Breast epithelium (tissue), 4 donors: Measurements from ENCODE around the gene PDE1C. TPM values are rescaled to one million over a fixed set of nuclear protein-coding genes. Genes with fewer than 3 reads are reported as not detected.

Experiments
- DNase-seq, 2 donors: peaks; one replicate each; pipeline ENCODE4 v3.0.0-alpha.2; 2019; ENCODE audit warnings: low spot score in 2 of 2
- H3K27ac ChIP-seq, 2 donors: fragments of 200-600 bp; sonication (generic) in 1 of 2; one replicate each; pipeline ENCODE4 v1.5.1; 2016 to 2019; ENCODE audit warnings: mild to moderate bottlenecking in 1 of 2
- H3K27me3 ChIP-seq, 2 donors: fragments of 200-600 bp; sonication (generic) in 1 of 2; one replicate each; pipeline versions ENCODE4 v1.5.1 to v1.6.0; 2017 to 2019; ENCODE audit warnings: control low read depth in 1 of 2, mild to moderate bottlenecking in 1 of 2
- H3K36me3 ChIP-seq: fragments of 200-600 bp; one replicate; pipeline ENCODE4 v1.5.1; 2019
- H3K4me1 ChIP-seq, 2 donors: fragments of 200-600 bp; sonication (generic); one replicate each; pipeline ENCODE4 v1.5.1; 2016 to 2019; ENCODE audit warnings: control low read depth in 1 of 2
- H3K4me3 ChIP-seq, 3 donors: fragments of 200-600 bp; sonication (generic); 1 replicate in 2 of 3; 2 replicates in 1 of 3; pipeline ENCODE4 v1.5.1; 2016 to 2019; ENCODE audit warnings: mild to moderate bottlenecking in 3 of 3, moderate library complexity in 2 of 3
- H3K9me3 ChIP-seq, 2 donors: fragments of 200-600 bp; sonication (generic) in 1 of 2; one replicate each; pipeline ENCODE4 v1.5.1; 2016 to 2019; ENCODE audit warnings: control low read depth in 1 of 2
- POLR2A ChIP-seq: fragments of 450-650 bp; IDR thresholded peaks from one replicate; pipeline ENCODE4 v1.6.1; 2016; ENCODE audit warnings: antibody characterized with exemption, mild to moderate bottlenecking, moderate library complexity
- POLR2AphosphoS5 ChIP-seq, 3 donors: sonication (generic); formaldehyde crosslinking; IDR thresholded peaks; one replicate each; pipeline ENCODE4 v1.6.1; 2017; ENCODE audit warnings: antibody characterized with exemption in 3 of 3
- intact Hi-C: fragments of 100-400 bp; cut with DNase I; formaldehyde crosslinking; loops from one replicate; pipeline ENCODE4 v1.15.1; 2023; ENCODE audit warnings: low total_unique reads
- total RNA-seq, 3 donors: library from RNA; depleted of rRNA; stranded (reverse); fragments of >200 nt; gene quantifications; one replicate each; pipeline ENCODE4 v1.1.0, GENCODE V29; 2016
- TF ChIP-seq, protein P1 (sequence below), 3 donors: fragments of 450-650 bp; IDR thresholded peaks; one replicate each; pipeline ENCODE4 v1.5.1; 2016 to 2017; ENCODE audit warnings: antibody characterized with exemption in 3 of 3, mild to moderate bottlenecking in 3 of 3, moderate library complexity in 3 of 3

The PDE1C gene
- total RNA-seq, 3 donors from 2014 or later, result 3.2 to 30.1 (median 18.7) TPM

- TF ChIP-seq POLR2A, result no peak
- TF ChIP-seq, protein P1, sequence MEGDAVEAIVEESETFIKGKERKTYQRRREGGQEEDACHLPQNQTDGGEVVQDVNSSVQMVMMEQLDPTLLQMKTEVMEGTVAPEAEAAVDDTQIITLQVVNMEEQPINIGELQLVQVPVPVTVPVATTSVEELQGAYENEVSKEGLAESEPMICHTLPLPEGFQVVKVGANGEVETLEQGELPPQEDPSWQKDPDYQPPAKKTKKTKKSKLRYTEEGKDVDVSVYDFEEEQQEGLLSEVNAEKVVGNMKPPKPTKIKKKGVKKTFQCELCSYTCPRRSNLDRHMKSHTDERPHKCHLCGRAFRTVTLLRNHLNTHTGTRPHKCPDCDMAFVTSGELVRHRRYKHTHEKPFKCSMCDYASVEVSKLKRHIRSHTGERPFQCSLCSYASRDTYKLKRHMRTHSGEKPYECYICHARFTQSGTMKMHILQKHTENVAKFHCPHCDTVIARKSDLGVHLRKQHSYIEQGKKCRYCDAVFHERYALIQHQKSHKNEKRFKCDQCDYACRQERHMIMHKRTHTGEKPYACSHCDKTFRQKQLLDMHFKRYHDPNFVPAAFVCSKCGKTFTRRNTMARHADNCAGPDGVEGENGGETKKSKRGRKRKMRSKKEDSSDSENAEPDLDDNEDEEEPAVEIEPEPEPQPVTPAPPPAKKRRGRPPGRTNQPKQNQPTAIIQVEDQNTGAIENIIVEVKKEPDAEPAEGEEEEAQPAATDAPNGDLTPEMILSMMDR (IDR thresholded peaks at IDR 0.05), result peak in 1 of 3 donors; percentile 20
- no peak overlapping the region for H3K27ac ChIP-seq
- no peaks in the 10 kb centered on the region for H3K36me3 ChIP-seq
- no peaks in the 10 kb centered on the region for H3K27me3 ChIP-seq
- intact Hi-C loops, result no loop called here
- H3K4me3 ChIP-seq, result no peak overlapping the region
- no peaks in the 10 kb centered on the region for H3K9me3 ChIP-seq
- no peak for DNase-seq
- no peaks in the 10 kb centered on the region for H3K4me1 ChIP-seq
Measured at GRCh38 chr7:32039000-32039756, 31.0 kb downstream of the PDE1C start.

DNA sequence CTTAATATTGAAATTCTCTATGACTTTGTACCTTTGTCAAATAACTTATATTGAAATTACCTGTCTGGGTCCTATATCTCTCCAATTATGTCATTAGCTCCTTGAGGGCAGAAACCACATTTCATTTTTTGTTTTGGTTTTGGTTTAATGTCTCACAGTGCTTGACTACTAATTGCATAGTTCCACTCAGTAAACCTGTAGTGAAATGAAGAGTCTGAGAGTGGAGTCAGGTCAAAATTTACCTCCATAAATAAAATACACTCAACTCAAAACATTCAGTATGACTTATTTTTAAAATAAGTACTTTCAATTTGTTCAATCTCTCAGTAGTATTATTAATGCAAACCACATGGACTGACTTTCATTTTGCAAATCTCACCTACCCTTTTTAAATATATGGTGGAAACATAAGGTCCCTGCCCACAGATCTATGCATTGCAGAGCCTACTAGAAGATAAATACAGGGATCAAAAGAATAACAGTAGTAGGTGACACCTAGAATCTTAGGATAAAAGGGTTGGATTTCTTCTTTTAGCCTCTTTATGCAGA lies 32.5 kb downstream of the PDE1C start:
- Histone ChIP-seq H3K4me3 (no peak overlapping the region), H3K9me3 (no peaks in the 10 kb centered on the region), H3K27ac (no peak overlapping the region), H3K27me3 (no peaks in the 10 kb centered on the region), H3K4me1 (no peaks in the 10 kb centered on the region), H3K36me3 (no peaks in the 10 kb centered on the region)
- TF ChIP-seq, protein P1 (IDR thresholded peaks at IDR 0.05), result no peak
- TF ChIP-seq POLR2A, result no peak
- no peak for TF ChIP-seq POLR2AphosphoS5 (IDR thresholded peaks at IDR 0.05)
- no peak for DNase-seq
- intact Hi-C loops, result no loop called here

DNA sequence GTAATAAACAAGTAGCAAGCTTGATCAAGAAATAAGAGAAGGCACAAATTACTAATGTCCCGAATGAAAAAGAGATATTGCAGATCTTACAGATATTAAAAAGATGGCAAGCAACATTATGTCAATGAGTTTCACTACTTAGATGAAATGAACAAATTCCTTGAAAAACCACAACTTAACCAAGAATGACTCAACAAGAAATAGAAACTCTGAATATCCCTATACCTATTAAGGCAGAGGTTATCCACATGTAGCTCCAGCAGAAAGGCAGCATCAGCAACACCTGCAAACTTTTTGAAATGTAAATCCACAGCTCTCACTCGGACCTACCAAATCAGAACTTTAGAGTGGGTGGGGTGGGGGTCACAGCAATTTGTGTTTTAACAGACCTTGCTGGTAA lies 33.6 kb downstream of the PDE1C start:
- intact Hi-C loops, result no loop called here
- H3K27me3 ChIP-seq, result no peaks in the 10 kb centered on the region
- TF ChIP-seq, protein P1 (IDR thresholded peaks at IDR 0.05), result no peak
- TF ChIP-seq POLR2AphosphoS5 (IDR thresholded peaks at IDR 0.05) (no peak), POLR2A (no peak)
- no peaks in the 10 kb centered on the region for H3K36me3 ChIP-seq
- DNase-seq, result no peak
- H3K27ac ChIP-seq, result no peak overlapping the region
- no peaks in the 10 kb centered on the region for H3K4me1 ChIP-seq
- H3K9me3 ChIP-seq, result no peaks in the 10 kb centered on the region
- H3K4me3 ChIP-seq, result no peak overlapping the region

- DNase-seq, result no peak
- Histone ChIP-seq H3K9me3 (no peaks in the 10 kb centered on the region), H3K4me3 (no peak overlapping the region), H3K27ac (peak overlapping the region in 1 of 2 donors; percentile 42), H3K27me3 (no peaks in the 10 kb centered on the region), H3K36me3 (no peaks in the 10 kb centered on the region), H3K4me1 (no peaks in the 10 kb centered on the region)
- intact Hi-C loops, result no loop called here
- TF ChIP-seq POLR2AphosphoS5 (IDR thresholded peaks at IDR 0.05) (no peak), POLR2A (no peak)
- TF ChIP-seq, protein P1 (IDR thresholded peaks at IDR 0.05), result peak in 1 of 3 donors; percentile 10
Measured at GRCh38 chr7:32034052-32034451, 36.2 kb downstream of the PDE1C start.

DNA sequence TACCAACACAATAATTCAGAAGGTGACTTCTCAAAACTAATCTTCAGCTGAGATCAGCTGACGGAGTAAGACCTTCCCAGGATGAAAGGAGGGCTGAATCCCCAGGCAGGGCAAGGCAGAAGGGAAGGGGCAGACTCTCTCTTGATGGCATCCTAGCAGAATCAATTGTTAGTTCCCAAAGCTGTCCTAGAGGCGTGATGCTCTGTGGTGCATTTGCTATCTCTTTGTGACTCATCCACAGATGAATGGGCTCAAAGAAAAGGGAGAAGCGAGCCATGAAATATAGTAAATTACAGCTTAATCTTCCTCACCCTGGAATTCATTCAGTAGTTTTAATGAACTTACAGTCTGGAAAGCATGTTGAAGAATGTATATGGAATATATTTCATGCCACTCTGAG lies 37.2 kb downstream of the PDE1C start:
- Histone ChIP-seq H3K4me1 (no peaks in the 10 kb centered on the region), H3K4me3 (no peak overlapping the region), H3K27ac (no peak overlapping the region), H3K36me3 (no peaks in the 10 kb centered on the region), H3K27me3 (no peaks in the 10 kb centered on the region), H3K9me3 (no peaks in the 10 kb centered on the region)
- no peak for TF ChIP-seq POLR2AphosphoS5 (IDR thresholded peaks at IDR 0.05)
- TF ChIP-seq POLR2A, result no peak
- TF ChIP-seq, protein P1 (IDR thresholded peaks at IDR 0.05), result no peak
- intact Hi-C loops, result no loop called here
- no peak for DNase-seq
